Astrocyte of the spinal cord (primary cell): Measurements from ENCODE around the gene MGST1.
A peak's percentile ranks its signal among the peaks of the same experiment; 100 is the strongest.

Experiments used
- DNase-seq: peaks from one replicate; pipeline ENCODE4 v3.0.0; 2011; ENCODE audit warnings: low read depth, low spot score
- H3K4me3 ChIP-seq: 2 replicates; pipeline ENCODE4 v1.5.1; 2011; ENCODE audit warnings: low read depth, mild to moderate bottlenecking, low read length, moderate library complexity
- CTCF ChIP-seq: IDR thresholded peaks from 2 replicates; pipeline ENCODE4 v1.5.1; 2012; ENCODE audit warnings: low read depth, mild to moderate bottlenecking, low read length, inconsistent platforms
- in situ Hi-C: cut with HindIII; loops from 2 replicates; pipeline ENCODE4 v1.10.0; 2017; ENCODE audit warnings: low sequenced_read_pairs

Gene MGST1

GRCh38 chr12:16348435-16349130, 1.1 kb downstream of the MGST1 start:
- no peak for DNase-seq
- in situ Hi-C loops, result no loop called here
- no peak for TF ChIP-seq CTCF
- peak overlapping the region; percentile 43 for H3K4me3 ChIP-seq

- no peak for TF ChIP-seq CTCF
- in situ Hi-C loops, result no loop called here
- peak; percentile 91 for DNase-seq
- peak overlapping the region; percentile 43 for H3K4me3 ChIP-seq
These were observed 1.7 kb downstream of the MGST1 start for GRCh38 chr12:16349131-16349460.

- H3K4me3 ChIP-seq, result no peak overlapping the region
- peak; percentile 94 for DNase-seq
- TF ChIP-seq CTCF, result no peak
- in situ Hi-C loops, result no loop called here
These were observed 3.2 kb downstream of the MGST1 start for GRCh38 chr12:16350682-16351081.

GRCh38 chr12:16352481-16352880, 5.0 kb downstream of the MGST1 start:
- H3K4me3 ChIP-seq, result no peak overlapping the region
- in situ Hi-C loops, result no loop called here
- TF ChIP-seq CTCF, result no peak
- DNase-seq, result peak; percentile 51

GRCh38 chr12:16358878-16359277, 11.4 kb downstream of the MGST1 start:
- DNase-seq, result no peak
- in situ Hi-C loops, result no loop called here
- no peak overlapping the region for H3K4me3 ChIP-seq
- TF ChIP-seq CTCF, result no peak

- peak; percentile 81 for TF ChIP-seq CTCF
- peak; percentile 38 for DNase-seq
- in situ Hi-C loops, result no loop called here
- H3K4me3 ChIP-seq, result no peak overlapping the region
These were observed 12.4 kb downstream of the MGST1 start for GRCh38 chr12:16359512-16360491.
